Esophagus squamous epithelium (tissue), 4 donors: Measurements from ENCODE around the gene MFSD11.

Experiments
- CTCF ChIP-seq, 6 experiments: fragments of 450-650 bp in 4 of 6; fragments of 200-600 bp in 2 of 6; sonication (generic) in 2 of 6; IDR thresholded peaks; one replicate each; pipeline ENCODE4 v1.5.1; 2016 to 2019; ENCODE audit warnings: antibody characterized with exemption in 6 of 6, mild to moderate bottlenecking in 4 of 6, moderate library complexity in 4 of 6
- POLR2A ChIP-seq, 4 donors: fragments of 450-650 bp; IDR thresholded peaks; one replicate each; pipeline ENCODE4 v1.6.1; 2017; ENCODE audit warnings: antibody characterized with exemption in 4 of 4, mild to moderate bottlenecking in 4 of 4, moderate library complexity in 3 of 4

GRCh38 chr17:76738468-76738850 is 540 bp downstream of the MFSD11 start:
- TF ChIP-seq CTCF (IDR thresholded peaks at IDR 0.05) = no peak
- no peak for TF ChIP-seq POLR2A (IDR thresholded peaks at IDR 0.05)
